CD1c-positive myeloid dendritic cell (primary cell): ENCODE data around the gene VARS2.

Experiments used
- DNase-seq: peaks from one replicate; pipeline ENCODE4 v3.0.0-alpha.2; 2016; ENCODE audit errors: extremely low spot score

VARS2 gene

GRCh38 chr6:30928677-30929076, 14.6 kb downstream of the VARS2 start:
- DNase-seq, result no peak

- DNase-seq, result no peak
These were observed 16.5 kb downstream of the VARS2 start for GRCh38 chr6:30930506-30930905.

- no peak for DNase-seq
These were observed 17.2 kb downstream of the VARS2 start for GRCh38 chr6:30931272-30931671.

GRCh38 chr6:30931969-30932645, 18.1 kb downstream of the VARS2 start, which contains the start of gene SFTA2:
Gene SFTA2, minus strand, starts transcription at chr6:30932170. Its CDS starts 74 bp downstream, at chr6:30932096.
- no peak for DNase-seq

- DNase-seq, result no peak
These were observed 18.8 kb downstream of the VARS2 start for GRCh38 chr6:30932665-30933365.

- DNase-seq, result no peak
These were observed 21.0 kb downstream of the VARS2 start for GRCh38 chr6:30935018-30935417.

- DNase-seq, result no peak
These were observed 23.2 kb downstream of the VARS2 start for GRCh38 chr6:30937265-30937664.

GRCh38 chr6:30938730-30939129, 24.7 kb downstream of the VARS2 start:
- DNase-seq, result no peak

DNA sequence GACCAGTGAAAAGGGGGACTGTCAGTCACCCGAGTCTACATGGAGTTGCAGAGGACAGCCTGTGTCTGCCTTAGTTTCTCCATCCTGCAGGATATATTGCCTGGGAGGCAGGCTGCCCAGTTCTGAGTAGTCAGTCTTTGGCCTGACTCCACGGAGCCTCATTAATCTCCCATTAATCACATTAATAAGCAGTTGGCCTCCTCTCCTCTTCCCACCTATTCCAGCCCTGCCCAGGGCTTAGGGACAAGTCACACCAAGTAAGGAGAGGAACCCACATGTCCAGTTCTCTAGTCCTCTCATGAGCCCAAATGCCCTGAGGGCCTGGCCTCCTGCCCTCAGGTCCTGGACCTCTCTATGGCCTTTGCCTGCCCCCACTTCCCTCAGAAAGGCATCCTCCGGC, 25.4 kb downstream of the VARS2 start:
- DNase-seq, result no peak

- DNase-seq, result no peak
These were observed 26.4 kb downstream of the VARS2 start, which contains the start of gene MUCL3 for GRCh38 chr6:30940361-30940986. Gene MUCL3, plus strand, starts transcription at chr6:30940973. Its CDS starts 27 bp downstream, at chr6:30941000.

DNA sequence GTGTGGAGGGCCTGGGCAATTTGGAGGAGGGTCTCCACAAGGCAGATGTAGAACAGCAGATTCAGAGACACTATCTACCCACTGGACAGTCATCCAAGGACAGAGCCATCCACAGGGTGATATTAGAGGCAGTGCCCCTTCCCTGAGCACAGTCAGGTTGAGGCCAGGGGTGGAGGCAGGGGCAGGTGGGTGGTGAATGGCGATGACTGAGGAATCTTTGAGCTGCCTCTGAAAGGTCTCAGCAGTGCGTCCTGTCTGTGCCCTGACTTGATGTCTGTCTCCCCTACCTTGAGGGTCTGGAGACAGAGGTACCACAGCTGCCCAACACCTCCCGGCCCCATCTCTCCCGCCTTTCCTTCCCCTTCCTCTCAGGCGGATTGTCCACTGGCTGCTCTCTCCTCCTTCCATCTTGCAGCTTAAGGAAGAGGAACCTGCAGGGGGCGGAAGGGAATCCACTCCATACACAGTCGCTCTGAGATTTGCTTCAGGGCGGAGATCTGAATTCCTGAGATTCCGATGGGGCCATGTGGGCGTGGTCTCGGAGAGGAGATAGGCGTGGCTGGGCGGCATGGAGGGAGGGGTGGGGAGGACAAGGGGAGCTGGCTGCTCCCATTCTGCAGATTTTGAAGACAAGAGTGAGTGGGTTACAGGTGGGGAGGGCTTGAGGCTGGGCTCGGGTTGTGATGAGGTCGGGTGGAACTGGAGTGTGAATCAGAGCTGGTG, 28.5 kb downstream of the VARS2 start:
- DNase-seq, result peak; percentile 54

DNA sequence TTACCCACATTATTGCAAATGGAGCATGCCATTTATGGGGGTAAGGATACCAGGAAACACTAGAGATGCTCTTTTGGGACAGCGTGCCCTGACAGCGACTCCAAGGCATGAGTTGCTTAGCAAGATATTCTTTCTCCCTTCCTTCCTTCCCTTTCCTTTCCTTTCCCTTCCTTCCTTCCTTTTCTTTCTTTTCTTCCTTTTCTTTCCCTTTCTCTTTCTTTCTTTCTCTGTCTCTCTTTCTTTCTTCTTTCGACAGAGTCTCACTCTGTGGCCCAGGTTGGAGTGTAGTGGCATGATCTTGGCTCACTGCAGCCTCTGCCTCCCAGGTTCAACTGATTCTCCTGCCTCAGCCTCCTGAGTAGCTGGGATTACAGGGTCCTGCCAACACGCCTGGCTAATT, 30.0 kb downstream of the VARS2 start:
- DNase-seq, result no peak

- DNase-seq, result no peak
These were observed 31.2 kb downstream of the VARS2 start for GRCh38 chr6:30945281-30945680.

DNA sequence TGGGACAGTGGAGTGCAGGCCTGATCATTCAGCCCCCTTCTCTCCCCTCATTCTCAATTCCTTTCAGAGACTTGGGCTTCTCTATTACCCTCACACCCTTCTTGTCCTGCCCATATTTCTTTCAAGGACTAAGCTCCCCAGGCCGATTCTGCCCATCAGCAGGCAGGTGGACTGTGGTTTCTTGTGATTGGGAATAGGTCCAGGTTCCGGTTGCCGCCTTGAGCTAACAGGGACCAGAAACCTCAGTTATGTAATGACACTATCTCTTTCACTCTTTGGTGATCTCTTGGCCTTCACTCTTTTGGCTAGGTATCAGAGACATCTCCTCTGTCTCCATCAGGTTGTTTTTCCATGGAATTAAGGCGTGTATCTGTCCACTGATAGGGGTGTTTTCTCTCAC, 33.2 kb downstream of the VARS2 start:
- no peak for DNase-seq

DNA sequence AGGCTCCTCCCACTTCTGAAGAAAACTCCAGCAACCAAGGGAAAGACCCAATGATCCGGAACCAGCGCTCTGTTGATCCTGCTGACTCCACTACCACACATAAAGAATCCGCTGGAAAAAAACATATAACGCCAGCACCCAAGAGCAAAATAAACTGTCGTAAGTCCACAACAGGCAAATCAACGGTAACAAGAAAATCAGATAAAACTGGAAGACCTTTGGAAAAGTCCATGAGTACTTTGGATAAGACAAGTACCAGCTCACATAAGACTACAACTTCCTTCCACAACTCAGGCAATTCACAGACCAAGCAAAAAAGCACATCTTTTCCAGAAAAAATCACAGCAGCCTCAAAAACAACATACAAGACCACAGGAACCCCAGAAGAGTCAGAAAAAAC, 34.8 kb downstream of the VARS2 start:
- DNase-seq, result no peak

DNA sequence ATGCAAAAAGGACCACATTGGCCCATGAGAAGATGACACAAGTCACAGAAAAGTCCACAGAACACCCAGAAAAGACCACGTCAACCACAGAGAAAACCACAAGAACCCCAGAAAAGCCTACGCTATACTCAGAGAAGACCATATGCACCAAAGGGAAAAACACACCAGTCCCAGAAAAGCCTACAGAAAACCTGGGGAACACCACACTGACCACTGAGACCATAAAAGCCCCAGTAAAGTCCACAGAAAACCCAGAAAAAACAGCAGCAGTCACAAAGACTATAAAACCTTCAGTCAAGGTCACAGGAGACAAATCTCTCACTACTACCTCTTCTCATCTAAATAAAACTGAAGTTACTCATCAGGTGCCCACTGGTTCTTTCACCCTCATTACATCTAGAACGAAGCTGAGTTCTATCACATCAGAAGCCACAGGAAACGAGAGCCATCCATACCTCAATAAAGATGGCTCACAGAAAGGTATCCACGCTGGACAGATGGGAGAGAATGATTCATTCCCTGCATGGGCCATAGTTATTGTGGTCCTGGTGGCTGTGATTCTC, 38.0 kb downstream of the VARS2 start:
- DNase-seq, result no peak

DNA sequence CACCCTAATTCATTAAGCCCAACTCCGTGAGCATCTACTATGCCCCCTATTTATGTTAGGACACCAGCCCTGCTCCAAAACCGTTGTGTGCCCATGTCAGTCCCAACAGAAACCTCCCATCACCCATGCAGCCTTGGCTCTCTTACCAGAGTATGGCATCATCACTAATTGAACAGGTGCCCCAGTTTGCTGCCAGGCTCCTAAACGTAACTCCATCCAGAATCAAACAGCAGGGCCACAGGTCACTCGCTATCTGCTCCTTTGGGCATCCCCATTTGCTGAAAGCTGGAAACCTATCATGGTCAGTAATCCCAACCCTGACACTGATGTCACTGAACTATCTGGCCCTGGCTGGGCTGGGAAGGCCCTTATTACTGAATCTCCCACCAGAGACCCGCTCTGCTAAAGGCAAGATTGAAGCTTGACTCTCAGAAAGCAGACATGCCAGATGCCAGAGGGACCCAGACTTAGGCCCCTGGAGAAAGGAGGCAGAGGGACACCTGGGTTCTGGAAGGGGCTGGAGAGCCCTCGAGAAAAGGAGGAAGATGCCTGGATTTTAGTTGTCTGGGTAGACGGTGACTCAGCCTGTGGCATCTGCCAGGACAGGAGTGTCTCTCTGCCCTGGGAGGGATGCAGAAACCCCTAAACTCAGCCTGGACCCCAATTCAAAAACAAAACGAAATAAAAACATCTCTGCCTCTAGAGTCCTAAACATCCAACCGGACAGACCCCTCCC, 40.8 kb downstream of the VARS2 start:
- DNase-seq, result no peak

DNA sequence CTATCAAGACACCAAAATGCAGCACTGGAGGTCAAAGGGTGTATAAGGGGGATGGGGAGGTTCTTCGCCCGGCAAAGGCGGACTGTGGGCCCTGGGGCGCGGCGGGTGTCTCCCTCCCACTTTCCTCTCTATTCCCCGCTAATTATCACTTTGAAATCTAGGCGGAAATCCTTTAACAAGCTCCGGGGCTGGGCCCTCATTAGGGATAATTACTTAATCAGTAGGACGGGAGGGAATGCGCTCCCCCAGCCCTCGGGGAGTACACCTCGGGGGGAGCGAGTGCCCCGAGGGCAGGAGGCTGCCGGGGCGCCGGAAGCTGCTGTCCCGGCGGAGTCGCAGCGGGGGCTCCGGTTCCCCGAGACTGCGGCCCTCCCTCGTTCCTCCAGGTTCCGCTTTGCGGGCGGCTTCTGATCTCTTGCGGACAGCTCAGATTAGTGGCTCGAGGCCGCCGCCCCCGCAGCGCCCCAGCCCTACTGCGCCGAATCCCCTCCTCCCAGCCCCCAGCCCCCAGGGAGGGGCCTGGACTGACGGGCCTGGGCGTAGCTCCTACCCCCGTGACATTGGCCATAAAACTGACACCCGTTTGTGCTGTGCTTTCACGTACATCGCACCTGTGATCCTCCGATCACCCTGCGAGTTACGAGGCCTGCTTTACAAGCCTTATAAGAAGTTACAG, 41.5 kb downstream of the VARS2 start:
- peak; percentile 91 for DNase-seq

DNA sequence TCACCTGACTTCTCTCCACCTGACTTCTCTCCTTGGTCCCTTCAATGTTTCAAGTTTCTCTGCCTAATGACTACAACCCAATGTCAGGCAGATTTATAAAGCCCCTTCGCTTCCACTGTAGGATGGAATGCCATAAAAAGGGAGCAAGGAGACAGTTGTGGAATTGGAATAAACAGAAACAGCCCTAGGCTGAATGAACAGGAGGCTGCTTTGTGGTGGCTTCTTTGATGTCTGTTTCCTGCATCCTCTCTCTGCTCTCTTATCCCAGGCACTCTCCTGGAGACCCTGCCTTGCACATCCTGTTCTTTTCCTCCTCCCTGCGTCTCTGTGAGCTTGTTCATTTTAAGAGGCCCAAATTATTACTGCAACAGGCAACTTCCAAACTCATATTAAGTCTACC, 43.7 kb downstream of the VARS2 start:
- no peak for DNase-seq

GRCh38 chr6:30960907-30961673, 47.1 kb downstream of the VARS2 start:
- DNase-seq, result no peak
